MCF 10A (cell line): ENCODE data around the gene CHST9. TPM values are rescaled to one million over a fixed set of nuclear protein-coding genes. Genes with fewer than 3 reads are reported as not detected.

Experiments
- BruUV-seq: library from RNA; stranded (reverse); fragments of 400-500 nt; replicated peaks from 2 replicates; lab custom pipeline; 2021; lab: Mats Ljungman, UMichigan
- CTCF ChIA-PET: fragments of 300-600 bp; sonication (Branson Sonifier 250); formaldehyde crosslinking; extraction: SDS; loops from one replicate; lab custom pipeline; 2021; ENCODE audit warnings: antibody characterized with exemption, inconsistent platforms; lab: Yijun Ruan, JAX
- POLR2A ChIA-PET: fragments of 300-600, 350-650 bp; sonication (Branson Sonifier 250); formaldehyde crosslinking; extraction: SDS; loops from one replicate; lab custom pipeline; 2020; ENCODE audit warnings: antibody characterized with exemption, inconsistent platforms; lab: Yijun Ruan, JAX
- DNase-seq: peaks from one replicate; pipeline ENCODE4 v3.0.0-alpha.2; 2018; ENCODE audit not compliant: unreplicated experiment
- H3K27ac Mint-ChIP-seq: one replicate; pipeline ENCODE4 v1.8.0; 2022; ENCODE audit warnings: mild to moderate bottlenecking, low read depth, mixed read lengths; ENCODE audit not compliant: unreplicated experiment
- H3K27me3 Mint-ChIP-seq: one replicate; pipeline ENCODE4 v1.8.0; 2022; ENCODE audit warnings: mixed read lengths; ENCODE audit not compliant: insufficient read depth, unreplicated experiment
- H3K36me3 Mint-ChIP-seq: one replicate; pipeline ENCODE4 v1.8.0; 2022; ENCODE audit warnings: mild to moderate bottlenecking, moderate library complexity, mixed read lengths; ENCODE audit not compliant: insufficient read depth, unreplicated experiment
- H3K4me1 Mint-ChIP-seq: one replicate; pipeline ENCODE4 v1.8.0; 2022; ENCODE audit warnings: mixed read lengths; ENCODE audit not compliant: insufficient read depth, unreplicated experiment
- H3K4me3 Mint-ChIP-seq: one replicate; pipeline ENCODE4 v1.8.0; 2022; ENCODE audit warnings: mild to moderate bottlenecking, moderate library complexity, mixed read lengths; ENCODE audit not compliant: unreplicated experiment
- H3K9me3 Mint-ChIP-seq: one replicate; pipeline ENCODE4 v1.8.0; 2022; ENCODE audit warnings: mixed read lengths; ENCODE audit not compliant: unreplicated experiment
- intact Hi-C: fragments of 100-400 bp; cut with micrococcal nuclease; formaldehyde crosslinking; loops from 2 replicates; pipeline ENCODE4 v1.14.1; 2022
- total RNA-seq: library from RNA; stranded (reverse); gene quantifications from 2 replicates; pipeline ENCODE4 v1.2.3, GENCODE V29; 2022
- TF ChIP-seq, protein P1 (sequence below): fragments of 200-600 bp; IDR thresholded peaks from one replicate; pipeline ENCODE4 v1.8.0; 2022; ENCODE audit warnings: antibody characterized with exemption, mild to moderate bottlenecking; ENCODE audit not compliant: unreplicated experiment

Gene CHST9
- total RNA-seq, 1 experiment from 2014 or later = not detected

DNA sequence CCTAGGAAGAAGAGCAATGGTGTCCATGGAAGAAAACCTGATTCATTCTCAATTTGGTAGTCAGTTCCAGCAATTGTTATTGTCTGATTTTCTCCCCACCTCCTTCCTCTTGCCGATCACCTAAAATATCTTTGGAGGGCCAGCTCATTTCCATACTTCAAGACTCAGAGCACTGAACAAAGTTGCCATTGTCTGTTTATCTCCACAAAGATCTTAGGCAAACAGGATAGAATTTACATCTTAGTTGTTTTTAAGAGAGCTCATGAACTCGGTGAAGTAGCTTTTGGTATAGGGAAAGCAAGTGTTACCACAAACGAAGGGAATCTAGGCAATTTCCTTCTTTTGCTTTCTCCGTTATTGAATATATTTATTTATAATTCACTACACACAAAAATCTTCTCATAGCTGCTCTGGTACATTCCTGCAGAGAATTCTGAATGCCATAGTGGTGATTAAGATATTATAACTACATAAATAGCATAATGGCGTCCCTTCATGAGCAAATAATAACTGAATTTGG is 41.5 kb upstream of the CHST9 start:
- no peak overlapping the region for H3K4me3 Mint-ChIP-seq
- H3K27ac Mint-ChIP-seq = no peak overlapping the region
- ChIA-PET CTCF (no interaction called here), POLR2A (no interaction called here)
- BruUV-seq = no TSS peak
- no peaks in the 10 kb centered on the region for H3K36me3 Mint-ChIP-seq
- H3K9me3 Mint-ChIP-seq = no peaks in the 10 kb centered on the region
- no peaks in the 10 kb centered on the region for H3K27me3 Mint-ChIP-seq
- TF ChIP-seq, protein P1, sequence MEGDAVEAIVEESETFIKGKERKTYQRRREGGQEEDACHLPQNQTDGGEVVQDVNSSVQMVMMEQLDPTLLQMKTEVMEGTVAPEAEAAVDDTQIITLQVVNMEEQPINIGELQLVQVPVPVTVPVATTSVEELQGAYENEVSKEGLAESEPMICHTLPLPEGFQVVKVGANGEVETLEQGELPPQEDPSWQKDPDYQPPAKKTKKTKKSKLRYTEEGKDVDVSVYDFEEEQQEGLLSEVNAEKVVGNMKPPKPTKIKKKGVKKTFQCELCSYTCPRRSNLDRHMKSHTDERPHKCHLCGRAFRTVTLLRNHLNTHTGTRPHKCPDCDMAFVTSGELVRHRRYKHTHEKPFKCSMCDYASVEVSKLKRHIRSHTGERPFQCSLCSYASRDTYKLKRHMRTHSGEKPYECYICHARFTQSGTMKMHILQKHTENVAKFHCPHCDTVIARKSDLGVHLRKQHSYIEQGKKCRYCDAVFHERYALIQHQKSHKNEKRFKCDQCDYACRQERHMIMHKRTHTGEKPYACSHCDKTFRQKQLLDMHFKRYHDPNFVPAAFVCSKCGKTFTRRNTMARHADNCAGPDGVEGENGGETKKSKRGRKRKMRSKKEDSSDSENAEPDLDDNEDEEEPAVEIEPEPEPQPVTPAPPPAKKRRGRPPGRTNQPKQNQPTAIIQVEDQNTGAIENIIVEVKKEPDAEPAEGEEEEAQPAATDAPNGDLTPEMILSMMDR = no peak
- intact Hi-C loops = no loop called here
- no peak for DNase-seq
- no peaks in the 10 kb centered on the region for H3K4me1 Mint-ChIP-seq

DNA sequence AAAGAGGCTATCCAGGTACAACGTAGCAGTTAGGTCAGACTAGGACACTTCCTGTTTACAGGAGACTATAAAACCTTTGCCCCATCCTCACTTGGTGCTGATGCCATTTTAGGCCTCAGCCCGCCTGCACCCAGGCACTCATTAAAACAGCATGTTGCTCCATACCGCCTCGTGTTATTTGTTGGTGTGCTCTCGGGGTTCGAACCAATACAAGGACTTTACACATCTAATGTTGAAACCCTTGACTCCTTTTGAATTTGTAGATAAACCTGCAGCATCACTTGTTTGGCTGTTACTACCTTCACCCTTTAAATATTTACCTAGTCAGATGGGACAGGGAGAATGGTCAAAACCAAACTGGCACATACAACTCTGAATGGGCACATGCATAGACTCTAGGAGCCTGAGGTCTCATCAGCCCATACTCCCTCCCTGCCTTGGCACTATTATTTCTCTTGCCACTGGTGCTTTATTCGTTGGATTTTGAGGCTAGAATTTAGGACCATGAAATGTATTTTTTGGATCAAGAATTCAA is 40.9 kb upstream of the CHST9 start:
- TF ChIP-seq, protein P1 = no peak
- ChIA-PET POLR2A (no interaction called here), CTCF (no interaction called here)
- Mint-ChIP-seq H3K27ac (no peak overlapping the region), H3K4me3 (no peak overlapping the region), H3K36me3 (no peaks in the 10 kb centered on the region), H3K9me3 (no peaks in the 10 kb centered on the region), H3K27me3 (no peaks in the 10 kb centered on the region), H3K4me1 (no peaks in the 10 kb centered on the region)
- intact Hi-C loops = no loop called here
- no TSS peak for BruUV-seq
- no peak for DNase-seq

DNA sequence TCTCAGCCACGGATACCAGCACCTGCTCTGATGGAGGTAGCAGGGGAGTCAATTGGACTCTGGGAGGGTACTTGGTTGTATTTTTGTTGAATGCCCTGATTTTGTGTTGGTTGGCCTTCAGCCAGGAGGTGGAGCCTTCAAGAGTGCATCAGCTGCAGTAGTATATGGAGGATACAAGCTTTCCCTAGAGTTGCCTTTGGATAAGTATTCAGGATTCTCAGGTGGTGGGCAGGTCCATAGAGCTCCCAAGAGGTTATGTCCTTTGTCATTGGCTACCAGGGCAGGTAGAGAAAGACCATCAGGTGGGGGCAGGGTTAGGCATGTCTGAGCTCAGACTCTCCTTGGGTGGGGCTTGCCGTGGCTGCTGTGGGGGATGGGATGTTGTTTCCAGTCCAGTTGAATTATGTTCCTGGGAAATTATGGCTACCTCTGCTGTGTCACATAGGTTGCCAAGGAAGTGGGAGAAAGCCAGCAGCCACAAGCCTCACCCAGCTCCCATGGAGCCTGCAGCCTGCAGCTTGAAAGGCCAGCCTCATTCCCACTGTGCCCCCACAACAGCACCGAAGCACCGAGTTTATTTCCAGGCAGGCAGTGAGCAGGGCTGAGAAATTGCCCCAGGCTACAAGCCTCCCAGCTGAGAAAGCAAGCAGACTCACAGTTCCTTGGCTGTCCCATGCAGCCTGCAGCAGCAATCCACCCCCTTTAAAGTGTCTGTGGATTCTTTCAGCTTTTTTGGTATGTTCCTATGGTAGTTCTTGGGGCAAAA is 38.6 kb upstream of the CHST9 start:
- ChIA-PET CTCF (interaction anchor here (0.6 to 1.6 kb wide), 2 partner anchors 158 to 206 kb away, joined by 3 to 4 read pairs; no protein-coding TSS in a partner anchor), POLR2A (no interaction called here)
- intact Hi-C loops = no loop called here
- H3K36me3 Mint-ChIP-seq = no peaks in the 10 kb centered on the region
- no TSS peak for BruUV-seq
- H3K4me1 Mint-ChIP-seq = no peaks in the 10 kb centered on the region
- no peaks in the 10 kb centered on the region for H3K27me3 Mint-ChIP-seq
- peak; percentile 12 for DNase-seq
- no peak overlapping the region for H3K27ac Mint-ChIP-seq
- no peak overlapping the region for H3K4me3 Mint-ChIP-seq
- TF ChIP-seq, protein P1 = no peak
- no peaks in the 10 kb centered on the region for H3K9me3 Mint-ChIP-seq

DNA sequence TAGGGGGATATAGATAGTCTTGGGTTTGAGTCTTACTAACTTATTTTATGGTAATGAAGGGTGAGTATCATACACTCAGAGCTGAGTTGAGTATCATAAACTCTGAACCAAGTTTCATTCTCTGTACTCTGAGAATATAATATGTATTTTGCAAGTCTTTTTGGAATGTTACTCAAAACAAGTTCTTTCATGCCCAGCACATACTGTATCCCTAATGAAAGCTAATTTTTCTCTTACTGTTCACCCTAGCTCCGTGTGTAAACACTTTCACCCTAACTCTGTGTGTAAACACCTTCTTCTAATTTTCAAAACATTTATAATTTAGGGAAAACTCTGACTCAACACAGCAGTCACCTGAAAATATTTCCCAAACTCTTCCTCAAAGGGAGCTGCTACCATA is 29.7 kb upstream of the CHST9 start:
- peak overlapping the region; percentile 97 for H3K27ac Mint-ChIP-seq
- peaks cover 16% of the 10 kb centered on the region for H3K4me1 Mint-ChIP-seq
- DNase-seq = peak; percentile 31
- TF ChIP-seq, protein P1 = no peak
- BruUV-seq = no TSS peak
- intact Hi-C loops = no loop called here
- ChIA-PET CTCF (interaction anchor here (0.8 kb wide), 1 partner anchor 27 kb away, joined by 3 read pairs; no protein-coding TSS in a partner anchor), POLR2A (interaction anchor here (0.8 to 1.2 kb wide), 4 partner anchors 11 to 667 kb away, joined by 3 to 4 read pairs (median 3); partner anchors contain the start of gene KCTD1)
- peaks cover 6% of the 10 kb centered on the region for H3K36me3 Mint-ChIP-seq
- H3K4me3 Mint-ChIP-seq = peak overlapping the region; percentile 25
- no peaks in the 10 kb centered on the region for H3K9me3 Mint-ChIP-seq
- H3K27me3 Mint-ChIP-seq = no peaks in the 10 kb centered on the region
